ENCODE results near the gene PRKD1.

The PRKD1 gene

GRCh38 chr14:29616922-29617321 lies 310.7 kb downstream of the PRKD1 start:
- no peak for DNase-seq (ENCODE audit: low read depth in 2 of 2)

- DNase-seq (ENCODE audit: low read depth in 2 of 2), result no peak
Observed at GRCh38 chr14:29608861-29609260, 318.8 kb downstream of the PRKD1 start.

- no peak for DNase-seq (ENCODE audit: low read depth in 2 of 2)
Observed at GRCh38 chr14:29607169-29607568, 320.5 kb downstream of the PRKD1 start.

- no peak for DNase-seq (ENCODE audit: low read depth in 2 of 2)
Observed at GRCh38 chr14:29603696-29604095, 324.0 kb downstream of the PRKD1 start.

- DNase-seq (ENCODE audit: low read depth in 2 of 2), result no peak
Observed at GRCh38 chr14:29601616-29602015, 326.0 kb downstream of the PRKD1 start.

- DNase-seq (ENCODE audit: low read depth in 2 of 2), result no peak
Observed at GRCh38 chr14:29587761-29588470, 339.7 kb downstream of the PRKD1 start.

GRCh38 chr14:29587046-29587445 lies 340.6 kb downstream of the PRKD1 start:
- no peak for DNase-seq (ENCODE audit: low read depth in 2 of 2)

- DNase-seq (ENCODE audit: low read depth in 2 of 2), result no peak
Observed at GRCh38 chr14:29584992-29585391, 342.7 kb downstream of the PRKD1 start.

GRCh38 chr14:29580763-29581162 lies 346.9 kb downstream of the PRKD1 start:
- no peak for DNase-seq (ENCODE audit: low read depth in 2 of 2)

- DNase-seq (ENCODE audit: low read depth in 2 of 2), result no peak
Observed at GRCh38 chr14:29579838-29580237, 347.8 kb downstream of the PRKD1 start.

- DNase-seq (ENCODE audit: low read depth in 2 of 2), result no peak
Observed at GRCh38 chr14:29576927-29577326, 350.7 kb downstream of the PRKD1 start.

GRCh38 chr14:29569194-29569593 lies 358.5 kb downstream of the PRKD1 start:
- DNase-seq (ENCODE audit: low read depth in 2 of 2), result no peak

GRCh38 chr14:29566194-29566593 lies 361.5 kb downstream of the PRKD1 start:
- no peak for DNase-seq (ENCODE audit: low read depth in 2 of 2)

- no peak for DNase-seq (ENCODE audit: low read depth in 2 of 2)
Observed at GRCh38 chr14:29558516-29558915, 369.1 kb downstream of the PRKD1 start.

GRCh38 chr14:29554335-29554734 lies 373.3 kb downstream of the PRKD1 start:
- DNase-seq (ENCODE audit: low read depth in 2 of 2), result no peak

- no peak for DNase-seq (ENCODE audit: low read depth in 2 of 2)
Observed at GRCh38 chr14:29553427-29553826, 374.2 kb downstream of the PRKD1 start.

- no peak for DNase-seq (ENCODE audit: low read depth in 2 of 2)
Observed at GRCh38 chr14:29548948-29549370, 378.7 kb downstream of the PRKD1 start.

GRCh38 chr14:29545714-29546113 lies 381.9 kb downstream of the PRKD1 start:
- no peak for DNase-seq (ENCODE audit: low read depth in 2 of 2)

GRCh38 chr14:29536886-29537511 lies 390.6 kb downstream of the PRKD1 start:
- no peak for DNase-seq (ENCODE audit: low read depth in 2 of 2)

GRCh38 chr14:29529418-29529817 lies 398.2 kb downstream of the PRKD1 start:
- DNase-seq (ENCODE audit: low read depth in 2 of 2), result no peak

GRCh38 chr14:29528889-29529288 lies 398.8 kb downstream of the PRKD1 start:
- no peak for DNase-seq (ENCODE audit: low read depth in 2 of 2)

GRCh38 chr14:29527286-29527685 lies 400.4 kb downstream of the PRKD1 start:
- no peak for DNase-seq (ENCODE audit: low read depth in 2 of 2)

All from activated CD8-positive, alpha-beta memory T cell treated with anti-CD3 and anti-CD28 coated beads for 4 hours (primary cell).